Left kidney (tissue), 2 donors: ENCODE measurements around the gene RPS28. TPM values are rescaled to one million over a fixed set of nuclear protein-coding genes. Genes with fewer than 3 reads are reported as not detected.
"Not testable (repeated sequence)": the region's sequence is repeated elsewhere in the genome, so short reads cannot be mapped to it uniquely, and the experiment has no call there.

Experiments
- DNase-seq: peaks from one replicate; pipeline ENCODE4 v3.0.0-alpha.2; 2013
- polyA plus RNA-seq: library from polyadenylated mRNA; unstranded; fragments of 120-200 nt; gene quantifications from one replicate; pipeline ENCODE4 v1.2.1, GENCODE V29; 2013; ENCODE audit not compliant: insufficient read length

Gene RPS28
- polyA plus RNA-seq, 1 donor = 354 TPM

- DNase-seq = not testable (repeated sequence)
These were observed 2.5 kb upstream of the RPS28 start for GRCh38 chr19:8318835-8319234.

GRCh38 chr19:8319807-8320520, 1.3 kb upstream of the RPS28 start:
- no peak for DNase-seq

DNA sequence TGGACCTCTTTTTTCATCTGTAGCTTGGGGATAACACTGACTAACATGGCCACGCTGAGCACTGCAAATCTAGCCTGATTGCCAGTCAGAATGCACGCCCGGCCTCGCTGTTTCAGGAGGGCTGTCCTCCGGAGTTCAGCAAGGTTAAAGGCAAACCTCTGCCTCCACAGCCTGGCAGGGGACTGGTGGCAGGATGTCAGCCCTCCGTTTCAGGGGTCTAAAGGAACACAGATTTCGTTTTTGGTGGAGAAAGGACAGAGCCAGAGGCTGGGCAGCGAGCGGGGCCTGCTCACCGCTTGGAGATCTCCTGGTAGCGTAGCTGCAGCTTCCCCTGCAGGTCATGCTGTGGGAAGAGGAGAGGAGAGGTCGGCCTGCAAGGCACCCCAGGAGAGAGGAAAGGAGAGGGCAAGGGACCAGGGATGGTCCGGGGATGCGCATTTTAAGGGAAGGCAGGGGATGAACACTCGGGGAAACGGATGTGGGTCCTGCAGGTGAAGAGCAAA, 681 bp upstream of the RPS28 start:
- no peak for DNase-seq

DNA sequence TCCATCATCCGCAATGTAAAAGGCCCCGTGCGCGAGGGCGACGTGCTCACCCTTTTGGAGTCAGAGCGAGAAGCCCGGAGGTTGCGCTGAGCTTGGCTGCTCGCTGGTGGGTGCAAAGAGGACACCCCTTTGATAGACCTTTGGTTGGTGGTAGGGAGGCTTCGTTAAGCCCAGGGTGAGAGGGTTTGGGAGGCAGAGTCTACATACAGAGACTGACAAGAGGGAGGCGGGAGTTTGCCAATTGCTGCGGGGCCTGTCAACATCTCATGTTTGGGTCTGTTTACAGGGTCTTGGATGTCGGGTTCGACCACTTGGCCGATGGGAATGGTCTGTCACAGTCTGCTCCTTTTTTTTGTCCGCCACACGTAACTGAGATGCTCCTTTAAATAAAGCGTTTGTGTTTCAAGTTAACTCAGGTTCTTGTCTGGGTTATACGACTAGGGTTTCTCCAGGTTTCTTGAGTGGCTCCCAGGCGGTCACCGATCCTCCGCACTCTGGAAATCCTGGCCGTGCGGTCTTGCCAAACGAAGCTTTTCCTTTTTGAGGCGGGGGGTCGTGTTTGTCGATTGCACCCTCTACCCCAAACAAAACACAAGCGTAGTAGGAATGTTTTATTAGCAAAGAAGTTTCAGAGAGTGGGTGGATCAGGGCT, 816 bp downstream of the RPS28 start:
- no peak for DNase-seq

- no peak for DNase-seq
These were observed 1.3 kb downstream of the RPS28 start for GRCh38 chr19:8322638-8322997.

DNA sequence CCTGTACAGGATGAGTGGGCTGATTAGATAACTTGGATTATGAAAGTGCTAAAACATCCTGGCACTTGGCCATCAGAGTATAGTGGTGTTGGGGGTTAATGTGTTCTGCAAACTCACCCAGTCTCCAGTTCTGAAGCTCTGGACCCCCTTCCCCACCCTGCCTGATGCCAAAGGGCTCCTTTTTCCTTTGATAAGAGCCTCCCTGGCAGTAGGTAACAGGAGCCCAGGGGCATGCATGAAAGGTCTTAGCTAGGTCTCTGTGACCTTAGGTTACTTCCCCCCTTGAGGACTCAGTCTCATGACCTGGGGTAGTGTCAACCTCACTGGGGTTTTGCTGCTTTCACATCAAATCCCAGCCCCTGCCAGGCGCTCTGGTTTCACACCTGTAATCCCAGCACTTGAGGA, 2.5 kb downstream of the RPS28 start:
- DNase-seq = no peak

DNA sequence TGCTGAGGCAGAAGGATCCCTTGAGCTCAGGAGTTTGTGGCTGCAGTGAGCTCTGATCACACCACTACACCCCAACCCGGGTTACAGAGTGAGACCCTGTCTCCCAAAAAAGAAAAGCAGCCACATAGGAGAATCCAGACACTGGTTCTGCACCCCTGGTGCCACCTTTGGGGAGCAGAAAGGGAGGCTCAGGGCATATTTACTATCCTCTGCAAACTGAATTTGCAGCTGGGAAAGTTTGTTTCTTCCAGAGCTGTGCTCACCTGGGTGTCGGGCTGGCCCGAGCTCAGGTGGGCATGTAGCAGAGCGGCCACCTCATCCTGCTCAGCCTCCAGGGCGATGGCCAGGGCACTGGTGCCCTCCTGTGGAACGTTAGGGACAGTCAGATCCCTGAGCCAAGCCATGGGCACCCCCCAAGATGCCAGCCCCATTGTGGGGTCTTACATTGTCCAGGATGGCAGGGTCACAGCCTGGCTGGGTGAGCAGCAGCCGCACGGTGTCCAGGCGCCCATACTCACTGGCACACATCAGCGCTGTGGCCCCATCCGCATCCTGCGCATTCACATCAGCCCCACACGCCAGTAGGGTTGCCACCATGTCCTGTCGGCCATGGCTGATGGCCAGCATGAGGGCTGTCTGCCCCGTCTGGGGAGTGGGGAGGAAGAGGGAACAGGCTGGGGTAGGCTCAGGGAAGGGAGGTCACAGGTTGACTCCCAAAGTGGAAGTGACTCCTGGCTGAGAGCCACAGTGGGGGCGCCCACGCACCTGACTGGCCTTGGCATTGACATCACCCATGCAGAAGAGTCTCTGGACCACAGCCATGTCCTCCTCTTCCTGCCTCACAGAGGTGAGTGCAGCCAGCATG, 3.1 kb downstream of the RPS28 start:
- no peak for DNase-seq

- DNase-seq = no peak
These were observed 4.2 kb downstream of the RPS28 start for GRCh38 chr19:8325454-8325853.

DNA sequence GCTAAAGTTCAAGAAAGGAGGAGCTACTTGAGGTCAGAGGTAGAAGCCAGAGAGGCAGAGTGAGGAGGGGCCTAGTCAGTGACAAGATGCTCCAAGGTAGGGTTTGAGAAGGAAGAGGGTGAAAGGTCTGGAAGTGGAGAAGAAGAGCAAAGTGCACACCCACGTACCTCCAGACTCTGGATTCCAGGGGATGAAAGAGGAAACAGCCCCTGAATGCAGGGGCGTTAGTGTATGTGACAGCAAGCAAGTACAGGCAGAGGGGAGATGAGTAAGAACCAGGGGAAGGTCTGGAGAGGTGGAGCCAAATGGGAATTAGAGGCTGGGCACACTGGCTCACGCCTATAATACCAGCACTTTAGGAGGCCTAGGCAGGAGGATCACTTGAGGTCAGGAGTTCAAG, 8.7 kb downstream of the RPS28 start:
- DNase-seq = no peak

- no peak for DNase-seq
These were observed 10.1 kb downstream of the RPS28 start for GRCh38 chr19:8331263-8331845.

DNA sequence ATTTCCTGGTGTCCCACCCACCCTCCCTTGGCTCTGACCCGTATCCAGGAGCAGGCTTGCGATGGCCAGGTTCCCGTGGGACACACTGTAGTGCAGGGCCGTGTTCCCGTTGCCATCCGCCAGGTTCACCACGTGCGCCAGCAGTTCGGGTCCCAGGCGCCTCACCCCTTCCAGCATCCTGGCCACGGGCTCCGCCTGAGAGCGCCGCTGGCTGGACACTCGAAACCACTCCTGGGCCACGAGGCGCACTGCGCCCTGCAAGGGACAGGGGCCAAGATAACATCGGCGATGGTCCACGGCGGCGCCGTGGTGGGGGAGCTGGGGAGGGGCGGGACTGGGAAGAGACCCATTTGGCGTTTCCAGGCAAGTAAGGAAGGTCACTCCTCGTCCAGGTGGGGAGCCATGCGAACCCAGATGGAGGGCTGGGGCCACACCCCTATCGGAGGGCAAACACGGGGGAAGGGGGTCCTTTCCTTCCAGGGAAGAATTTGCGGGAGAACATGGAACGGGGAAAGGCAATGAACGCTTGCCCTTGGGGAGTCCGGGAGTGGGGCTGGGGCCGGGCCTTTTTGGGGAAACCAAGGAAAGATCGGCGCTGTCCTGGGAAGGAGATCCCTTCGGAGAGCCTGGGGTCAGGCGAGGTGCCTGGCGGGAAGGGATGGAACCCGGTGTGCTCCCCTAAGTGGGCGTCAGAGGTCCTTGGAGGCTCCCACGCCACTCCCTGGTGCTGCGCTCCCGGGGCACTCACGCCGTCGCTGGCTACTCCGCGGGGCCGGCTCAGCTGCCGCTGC, 11.9 kb downstream of the RPS28 start:
- no peak for DNase-seq

DNA sequence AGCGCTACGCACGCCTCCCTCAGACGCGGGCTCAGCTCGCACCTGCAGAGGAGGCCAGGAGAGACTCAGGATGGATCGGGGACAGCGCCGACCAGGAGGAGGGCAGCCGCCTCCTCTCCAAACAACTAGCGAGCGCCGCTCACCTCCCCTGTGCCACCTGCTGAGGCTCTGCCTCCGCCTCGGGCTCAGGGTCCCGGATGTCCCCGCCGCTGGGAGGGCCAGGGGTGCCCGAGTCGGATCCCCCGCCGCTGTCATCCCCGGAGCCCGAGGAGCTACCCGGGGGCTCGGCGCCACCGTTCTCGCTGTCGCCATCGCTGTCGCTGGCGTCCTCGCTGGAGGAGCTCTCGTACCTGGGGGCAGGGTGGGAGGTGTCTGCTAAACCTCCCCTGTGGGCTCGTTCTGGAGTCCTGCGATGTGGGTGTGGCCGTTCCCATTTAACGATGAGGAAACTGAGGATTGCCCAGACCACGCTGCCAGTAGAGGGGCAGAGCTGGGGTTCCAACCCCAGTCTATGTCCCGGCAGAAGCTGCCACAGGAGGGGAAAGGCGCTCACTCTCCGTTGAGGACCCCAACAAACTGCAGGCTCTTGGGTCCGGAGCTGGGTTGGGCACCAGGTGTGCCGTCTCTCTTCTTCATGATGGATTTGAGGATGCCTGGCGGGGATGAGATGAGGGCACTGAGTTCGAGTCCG, 12.6 kb downstream of the RPS28 start:
- no peak for DNase-seq

DNA sequence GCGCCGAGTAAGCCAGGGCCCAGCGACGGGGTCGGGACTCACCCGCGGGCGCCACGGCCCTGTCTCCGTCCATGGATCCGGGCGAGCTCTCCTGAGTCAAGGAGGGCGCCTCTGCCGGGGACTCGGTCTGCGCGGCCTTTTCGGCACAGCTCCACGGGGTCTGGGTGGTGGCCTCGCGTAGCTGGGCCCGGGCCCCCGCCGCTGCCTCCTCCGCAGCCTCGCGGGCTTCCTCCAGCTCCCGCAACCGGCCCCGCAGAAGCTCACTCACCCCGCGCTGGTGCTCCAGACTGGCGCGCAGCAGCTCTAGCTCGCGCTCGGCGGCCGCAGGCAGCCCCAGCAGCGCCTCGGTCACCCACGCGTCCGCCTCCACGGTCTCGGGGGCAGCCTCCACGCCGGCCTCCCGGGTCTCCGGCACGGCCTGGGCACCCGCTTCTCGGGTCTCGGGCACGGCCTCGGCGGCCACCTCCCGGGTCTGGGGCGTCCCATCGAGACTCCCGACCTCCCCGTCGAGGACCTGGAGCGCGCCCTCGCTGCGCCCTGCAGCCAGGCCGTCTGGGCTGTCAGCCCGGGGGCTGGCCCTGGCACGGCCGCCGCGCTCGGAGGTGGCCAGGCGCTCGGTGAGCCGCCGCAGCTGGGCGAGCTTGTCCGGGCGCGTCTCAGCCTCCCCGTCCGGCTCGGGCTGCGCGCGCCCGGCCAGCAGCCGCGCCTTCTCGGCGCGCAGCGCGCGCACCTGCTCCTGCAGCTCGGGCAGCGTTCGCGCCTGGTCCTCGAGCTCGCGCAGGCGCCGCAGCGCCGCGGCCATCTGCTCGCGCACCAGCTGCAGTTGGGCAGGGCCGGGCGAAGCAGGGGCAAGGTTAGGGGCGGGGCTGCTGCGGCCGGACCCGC, 13.4 kb downstream of the RPS28 start:
- peak; percentile 64 for DNase-seq

DNA sequence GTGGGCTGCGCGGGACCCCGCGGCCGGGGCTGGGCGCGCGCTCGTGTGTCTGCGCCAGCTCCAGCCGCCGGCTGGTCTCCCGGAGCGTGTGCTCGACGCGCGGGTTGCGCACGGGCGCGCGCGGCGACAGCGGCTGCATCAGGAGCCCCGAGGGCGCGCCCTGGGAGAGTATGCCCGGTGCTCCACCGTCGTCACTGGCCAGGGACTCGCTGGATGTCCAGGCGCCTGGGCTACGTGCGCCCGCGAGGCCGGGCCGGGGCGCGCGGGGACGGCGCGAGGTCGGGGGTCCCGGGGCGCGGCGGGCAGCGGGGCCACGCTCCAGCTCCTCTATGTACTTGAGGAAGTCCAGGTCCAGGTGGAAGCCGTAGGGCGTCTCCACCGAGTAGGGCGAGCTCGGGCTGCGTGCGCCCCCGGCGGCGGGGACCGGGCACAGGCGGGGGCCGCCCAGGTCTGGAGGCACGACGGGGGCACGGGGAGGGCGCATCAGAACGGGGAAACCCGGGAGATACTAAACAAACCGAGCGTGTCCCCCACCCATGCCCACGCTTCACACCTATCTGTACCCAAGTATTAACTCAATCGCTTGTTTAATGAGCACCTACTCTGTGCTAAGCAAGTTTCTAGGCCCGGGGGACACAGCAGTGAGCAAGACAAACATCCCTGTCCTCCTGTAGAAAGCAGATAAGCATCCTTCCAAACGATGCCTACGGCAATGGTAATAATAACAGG, 14.2 kb downstream of the RPS28 start:
- no peak for DNase-seq

- no peak for DNase-seq
These were observed 14.8 kb downstream of the RPS28 start for GRCh38 chr19:8336072-8336569.

- no peak for DNase-seq
These were observed 15.4 kb downstream of the RPS28 start for GRCh38 chr19:8336660-8337059.

GRCh38 chr19:8337728-8338127, 16.4 kb downstream of the RPS28 start:
- no peak for DNase-seq

- DNase-seq = no peak
These were observed 17.5 kb downstream of the RPS28 start for GRCh38 chr19:8338835-8339234.
